Measurements from ENCODE around the gene TEX22.

The TEX22 gene

GRCh38 chr14:105444859-105445258, 46.5 kb downstream of the TEX22 start:
- no peak for DNase-seq

DNA sequence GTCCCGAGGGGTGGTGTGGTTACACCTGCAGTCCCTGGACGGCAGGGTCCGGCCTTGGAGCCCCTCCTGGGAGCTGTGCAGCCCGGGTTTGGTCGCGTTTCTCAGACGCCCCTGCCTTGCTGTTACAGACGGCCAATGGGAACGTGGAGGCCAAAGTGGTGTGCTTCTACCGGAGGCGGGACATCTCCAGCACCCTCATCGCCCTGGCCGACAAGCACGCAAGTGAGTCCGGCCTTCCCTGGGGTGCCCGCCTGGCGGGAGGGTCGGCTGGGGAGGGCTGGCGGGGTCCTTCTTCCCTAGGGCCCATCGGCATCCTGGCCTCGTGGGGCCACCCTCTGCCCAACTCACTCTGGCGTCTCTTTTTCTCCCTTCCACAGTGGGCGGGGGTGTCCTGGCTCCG, 47.0 kb downstream of the TEX22 start:
- no peak for DNase-seq

GRCh38 chr14:105445901-105446845, 47.8 kb downstream of the TEX22 start:
- no peak for DNase-seq

- no peak for DNase-seq
Observed at GRCh38 chr14:105446971-105447370, 48.6 kb downstream of the TEX22 start.

DNA sequence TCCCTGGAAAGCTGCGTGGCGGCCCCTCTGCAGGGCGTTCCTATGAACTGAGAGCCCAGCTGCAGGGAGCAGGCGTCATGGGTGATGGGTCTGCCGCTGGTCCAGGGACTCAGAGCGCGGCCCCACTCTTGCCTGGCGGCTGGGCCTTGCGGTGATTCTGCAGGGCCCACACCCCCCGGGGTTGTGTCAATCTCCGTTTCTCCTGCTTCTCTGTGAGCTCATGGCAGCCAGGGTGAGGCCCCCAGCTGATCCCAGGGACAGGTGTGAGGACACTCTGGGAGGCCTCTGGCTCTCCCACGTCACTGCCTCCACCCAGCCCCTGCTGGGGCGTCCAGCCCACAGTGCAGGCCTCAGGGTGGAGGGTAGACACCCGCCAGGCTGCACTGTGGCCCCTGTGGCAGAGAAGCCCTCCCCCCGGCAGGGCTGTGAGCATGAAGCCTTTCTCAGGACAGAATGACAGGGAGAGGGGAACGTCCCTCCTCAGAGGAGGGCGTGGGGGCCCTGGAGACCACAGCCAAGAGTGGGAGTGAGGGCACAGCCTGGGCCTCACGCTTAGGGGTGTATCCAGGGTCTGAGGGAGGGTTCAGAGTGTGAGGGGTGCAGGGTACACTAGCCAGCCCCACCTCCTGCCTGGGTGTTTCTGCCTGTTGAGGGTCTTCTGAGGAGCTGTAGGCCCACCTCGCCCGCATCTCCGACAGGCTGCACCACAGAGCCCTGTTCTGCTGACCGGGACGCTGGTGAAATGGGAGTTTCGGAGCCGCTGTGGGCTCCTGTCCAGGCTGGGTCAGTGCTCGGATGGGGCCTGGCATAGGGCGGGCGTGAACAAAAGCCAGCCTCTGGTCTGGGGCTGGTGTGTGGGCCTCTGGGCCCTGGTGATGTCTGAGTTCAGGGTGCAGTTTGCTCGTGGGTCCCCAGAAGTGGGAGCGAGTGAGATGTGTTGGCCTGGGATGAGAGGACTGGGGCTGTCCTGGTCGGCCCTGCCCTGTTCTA, 49.6 kb downstream of the TEX22 start:
- no peak for DNase-seq

DNA sequence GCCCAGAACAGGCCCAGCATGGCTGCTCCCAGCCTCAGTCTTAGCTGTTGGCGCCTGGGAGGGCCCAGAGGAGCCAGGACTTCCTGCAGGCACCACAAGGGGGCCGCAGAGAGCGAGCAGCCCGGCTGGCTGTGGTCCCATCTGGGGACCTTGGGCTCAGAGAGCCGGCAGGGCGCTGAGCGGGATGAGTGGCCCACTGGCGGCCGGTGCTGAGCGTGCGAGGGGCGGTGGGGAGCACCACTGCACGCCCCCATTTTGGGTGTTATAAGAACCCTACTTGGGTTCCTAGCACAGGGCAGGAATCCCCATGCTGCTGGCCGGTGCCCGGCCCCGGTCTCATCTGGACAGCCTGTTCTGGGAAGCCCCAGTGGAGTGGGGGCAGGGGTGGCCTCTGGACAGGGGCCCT, 50.4 kb downstream of the TEX22 start:
- no peak for DNase-seq

- no peak for DNase-seq
Observed at GRCh38 chr14:105449276-105450122, 51.2 kb downstream of the TEX22 start.

DNA sequence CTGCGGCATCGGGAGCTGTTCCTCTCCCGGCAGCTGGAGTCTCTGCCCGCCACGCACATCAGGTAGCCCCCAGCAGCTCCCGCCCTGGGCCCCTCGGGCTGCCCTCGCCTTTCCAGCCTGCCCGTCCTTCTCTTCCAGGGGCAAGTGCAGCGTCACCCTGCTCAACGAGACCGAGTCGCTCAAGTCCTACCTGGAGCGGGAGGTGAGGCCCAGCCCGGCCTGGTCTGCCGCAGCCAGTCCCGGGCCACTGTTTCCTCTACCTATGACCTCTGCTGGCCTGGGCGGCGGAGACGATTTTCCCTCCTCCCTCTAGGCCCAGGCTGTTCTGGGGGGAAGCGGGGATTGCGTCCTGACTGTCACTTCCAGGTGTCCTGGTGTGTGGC, 51.8 kb downstream of the TEX22 start:
- DNase-seq = no peak

- DNase-seq = no peak
Observed at GRCh38 chr14:105450864-105451720, 52.8 kb downstream of the TEX22 start.

DNA sequence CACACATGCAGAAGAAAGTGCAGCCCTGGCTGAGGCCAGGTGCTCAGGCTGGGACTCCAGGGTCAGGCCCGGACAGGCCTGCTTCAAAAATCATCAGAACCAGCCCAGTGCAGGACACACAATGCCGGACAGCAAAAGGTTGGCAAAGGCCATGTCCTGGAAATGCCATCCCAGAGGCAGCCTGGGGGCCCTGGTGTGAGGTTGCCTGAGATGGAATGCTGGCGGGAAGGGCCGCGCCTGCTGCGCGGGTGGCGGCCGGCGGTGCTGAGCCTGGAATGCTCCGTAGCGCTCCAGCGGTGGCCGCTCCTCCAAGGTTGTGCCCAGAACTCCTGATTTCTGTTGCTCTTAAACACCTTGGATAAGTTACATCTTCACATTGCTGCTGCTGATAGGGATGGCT, 54.6 kb downstream of the TEX22 start:
- no peak for DNase-seq

DNA sequence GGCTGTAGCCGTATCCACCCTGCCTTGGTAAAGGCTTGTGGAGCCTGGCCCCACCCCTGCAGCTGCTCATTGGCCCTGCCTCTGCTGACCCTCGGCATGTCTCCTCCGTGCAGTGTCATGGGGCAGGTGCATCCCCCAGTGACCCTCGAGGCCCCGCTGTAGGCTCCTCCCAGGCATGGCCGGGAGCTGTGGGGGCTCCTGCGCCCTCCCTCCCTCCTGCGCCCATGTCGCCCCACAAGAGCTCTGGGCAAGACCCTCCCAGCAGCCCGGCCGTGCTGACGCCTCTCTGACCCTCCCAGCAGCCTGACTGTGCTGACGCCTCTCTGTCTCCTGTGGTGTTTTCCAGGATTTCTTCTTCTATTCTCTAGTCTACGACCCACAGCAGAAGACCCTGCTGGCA, 55.5 kb downstream of the TEX22 start:
- DNase-seq = no peak

DNA sequence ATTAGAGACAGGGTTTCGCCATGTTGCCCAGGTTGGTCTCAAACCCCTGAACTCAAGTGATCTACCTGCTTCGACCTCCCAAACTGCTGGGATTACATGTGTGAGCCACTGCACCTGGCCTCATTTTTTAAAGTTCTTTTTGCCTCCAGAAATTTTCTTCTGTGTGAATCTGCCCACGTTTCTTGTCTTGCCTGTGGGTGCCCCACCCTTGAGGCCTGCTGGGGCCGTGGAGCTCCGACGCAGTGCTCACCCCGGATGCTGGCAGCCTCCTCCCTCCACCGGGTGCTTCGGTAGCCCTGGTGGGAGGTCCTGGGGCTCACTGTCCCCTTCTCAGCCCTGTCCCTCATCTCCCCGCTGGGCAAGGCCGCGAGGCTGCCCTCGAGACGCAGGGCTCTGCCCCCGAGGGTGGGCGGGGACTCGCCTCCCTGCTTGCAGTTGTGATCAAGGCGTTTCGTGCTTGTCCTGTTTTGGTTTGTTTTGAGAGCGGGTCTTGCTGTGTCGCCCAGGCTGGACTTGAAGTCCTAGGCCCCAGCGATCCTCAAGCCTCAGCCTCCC, 56.8 kb downstream of the TEX22 start:
- DNase-seq = no peak

- DNase-seq = no peak
Observed at GRCh38 chr14:105455766-105456660, 57.7 kb downstream of the TEX22 start.

DNA sequence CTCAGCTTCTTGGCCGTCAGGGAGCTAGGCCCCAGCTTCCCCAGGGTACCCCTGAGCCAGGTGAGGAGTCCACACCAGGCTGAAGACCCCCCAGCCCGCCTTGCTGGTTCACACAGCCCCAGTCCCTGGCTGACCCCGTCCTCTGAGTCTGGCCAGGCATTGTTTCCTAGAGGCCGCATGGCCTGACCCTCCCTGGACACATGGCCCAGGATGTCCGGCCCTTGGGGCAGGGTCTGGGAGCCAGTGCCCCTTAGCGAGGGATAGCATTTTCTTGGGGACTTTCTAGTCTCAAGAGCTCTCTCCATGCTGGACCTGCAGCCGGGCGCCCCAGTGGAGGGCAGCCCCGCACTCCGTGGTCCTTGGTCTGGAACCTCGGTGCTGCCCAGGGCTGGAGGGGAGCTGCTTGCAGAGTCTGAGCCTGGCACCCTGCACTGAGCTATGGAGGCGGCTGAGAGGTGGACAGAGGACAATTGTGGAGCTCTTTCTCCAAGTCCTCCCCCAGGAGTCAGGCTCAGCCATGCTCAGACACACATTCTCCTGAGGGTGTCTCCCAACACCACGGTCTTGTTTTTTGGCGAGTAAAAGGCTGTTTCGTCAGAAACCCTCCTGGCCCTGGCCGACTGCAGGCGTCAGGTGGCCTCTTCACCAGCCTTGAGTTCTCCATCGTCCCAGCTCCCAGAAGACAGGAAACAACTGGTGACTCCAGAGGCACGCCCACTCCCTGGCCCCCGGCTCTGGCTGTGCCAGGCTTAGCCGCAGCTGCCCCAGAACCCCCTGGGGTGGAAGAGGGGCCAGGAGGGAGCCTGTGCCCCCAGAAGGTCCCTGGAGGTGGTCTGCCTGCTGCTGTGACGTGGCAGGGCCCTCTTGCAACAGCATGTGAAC, 58.6 kb downstream of the TEX22 start:
- no peak for DNase-seq

DNA sequence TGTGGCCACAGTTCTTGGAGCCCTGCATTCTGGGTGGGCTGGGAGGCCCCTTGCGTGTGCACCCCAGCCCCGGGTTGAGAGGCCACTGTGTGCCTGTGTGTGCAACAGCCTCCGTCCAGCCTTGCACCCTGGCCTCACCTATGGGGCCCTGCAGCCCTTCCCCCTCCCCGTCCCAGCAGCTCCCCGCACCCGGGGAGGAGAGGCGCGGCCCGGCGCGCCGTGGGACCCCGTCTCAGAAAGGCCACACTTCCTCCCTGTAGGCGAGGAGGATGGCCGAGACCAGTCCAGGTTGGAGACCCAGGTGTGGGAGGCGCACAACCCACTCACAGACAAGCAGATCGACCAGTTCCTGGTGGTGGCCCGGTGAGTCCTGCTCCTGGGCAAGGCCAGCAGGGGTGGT, 59.7 kb downstream of the TEX22 start:
- no peak for DNase-seq

DNA sequence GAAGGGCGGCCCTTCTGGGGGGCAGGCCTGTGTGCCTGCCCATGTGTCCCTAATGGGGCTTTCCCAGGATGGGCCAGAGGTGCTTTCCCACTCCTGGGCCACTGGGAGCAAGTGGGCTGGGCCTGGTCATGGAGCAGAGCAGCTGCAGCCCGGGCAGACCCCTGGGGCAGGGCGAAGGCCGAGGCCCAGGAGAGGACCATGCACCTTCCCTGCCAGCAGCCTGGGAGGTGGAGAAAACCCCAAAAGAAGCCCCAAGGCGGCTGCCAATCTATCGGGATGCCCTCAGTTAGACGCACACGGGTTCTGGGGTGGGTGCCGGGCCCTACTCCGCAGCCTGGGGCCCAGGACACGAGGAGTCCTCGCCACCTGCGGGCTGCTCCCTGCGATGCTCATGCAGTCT, 60.2 kb downstream of the TEX22 start:
- no peak for DNase-seq

DNA sequence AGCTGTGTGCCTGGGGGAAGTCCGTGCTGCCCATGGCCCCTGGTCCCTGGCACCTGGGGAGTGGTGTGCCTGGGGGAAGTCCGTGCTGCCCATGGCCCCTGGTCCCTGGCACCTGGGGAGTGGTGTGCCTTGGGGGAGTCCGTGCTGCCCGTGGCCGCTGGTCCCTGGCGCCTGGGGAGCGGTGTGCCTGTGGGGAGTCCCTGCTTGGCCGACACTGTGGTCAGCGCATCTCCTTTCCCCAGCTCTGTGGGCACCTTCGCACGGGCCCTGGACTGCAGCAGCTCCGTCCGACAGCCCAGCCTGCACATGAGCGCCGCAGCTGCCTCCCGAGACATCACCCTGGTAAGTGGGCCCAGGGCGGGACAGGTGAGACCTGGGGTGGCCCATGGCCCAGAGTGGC, 61.8 kb downstream of the TEX22 start:
- no peak for DNase-seq

DNA sequence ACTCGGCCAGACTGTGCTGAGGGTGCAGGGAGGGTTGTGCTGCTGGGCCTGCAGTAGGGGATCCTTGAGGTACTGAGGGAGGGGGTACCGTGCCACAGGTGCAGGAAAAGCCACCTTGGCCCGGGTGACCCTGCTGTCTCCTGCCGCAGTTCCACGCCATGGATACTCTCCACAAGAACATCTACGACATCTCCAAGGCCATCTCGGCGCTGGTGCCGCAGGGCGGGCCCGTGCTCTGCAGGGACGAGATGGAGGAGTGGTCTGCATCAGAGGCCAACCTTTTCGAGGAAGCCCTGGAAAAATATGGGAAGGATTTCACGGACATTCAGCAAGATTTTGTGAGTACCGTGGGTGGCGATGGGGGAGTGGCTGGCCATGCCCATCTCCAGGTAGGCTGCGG, 62.3 kb downstream of the TEX22 start:
- DNase-seq = no peak

DNA sequence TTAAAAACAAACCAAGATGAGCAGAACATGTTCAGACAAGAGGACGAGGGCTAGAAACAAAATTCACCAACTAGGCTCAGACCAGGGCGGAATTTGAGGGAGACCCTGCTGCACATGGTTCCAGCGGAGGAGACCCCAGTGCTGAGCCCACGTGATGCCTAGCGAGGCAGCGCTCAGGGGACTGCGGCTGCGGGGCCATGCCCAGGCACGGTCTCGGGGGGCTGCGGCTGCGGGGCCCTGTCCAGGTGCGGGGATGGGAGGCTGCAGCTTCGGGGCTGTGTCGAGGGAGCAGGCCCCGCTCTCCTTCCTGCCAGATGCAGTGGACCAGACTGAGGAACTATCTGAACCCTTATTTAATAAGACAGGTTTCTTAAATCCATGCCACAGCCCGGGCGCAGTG, 63.6 kb downstream of the TEX22 start:
- no peak for DNase-seq
